Mucosa of rectum (tissue), 2 donors: ENCODE results near the gene ZNF716.
"Not testable (repeated sequence)": the region's sequence is repeated elsewhere in the genome, so short reads cannot be mapped to it uniquely, and the experiment has no call there.

Source experiments
- H3K27ac ChIP-seq, 2 donors: one replicate each; pipeline ENCODE4 v1.7.0; 2013; ENCODE audit warnings: inconsistent platforms in 2 of 2, low read depth in 2 of 2, low read length in 2 of 2
- H3K27me3 ChIP-seq, 2 donors: one replicate each; pipeline ENCODE4 v1.7.0; 2013; ENCODE audit warnings: low read length in 2 of 2; ENCODE audit not compliant: control insufficient read depth in 2 of 2, insufficient read depth in 2 of 2
- H3K36me3 ChIP-seq, 2 donors: one replicate each; pipeline ENCODE4 v1.7.0; 2013; ENCODE audit warnings: low read length in 2 of 2; ENCODE audit not compliant: control insufficient read depth in 2 of 2, insufficient read depth in 2 of 2
- H3K4me1 ChIP-seq, 2 donors: one replicate each; pipeline ENCODE4 v1.7.0; 2013; ENCODE audit warnings: low read length in 2 of 2, mild to moderate bottlenecking in 1 of 2; ENCODE audit not compliant: control insufficient read depth in 2 of 2, insufficient read depth in 2 of 2
- H3K4me3 ChIP-seq, 2 donors: one replicate each; pipeline ENCODE4 v1.7.0; 2013; ENCODE audit warnings: low read length in 2 of 2
- H3K9ac ChIP-seq, 2 donors: one replicate each; pipeline ENCODE4 v1.7.0; 2013; ENCODE audit warnings: low read length in 2 of 2, low read depth in 1 of 2, mild to moderate bottlenecking in 1 of 2
- H3K9me3 ChIP-seq, 2 donors: one replicate each; pipeline ENCODE4 v1.7.0; 2013; ENCODE audit warnings: low read length in 2 of 2; ENCODE audit not compliant: control insufficient read depth in 2 of 2
- donor health status: healthy.
- donor health status: Normal muscosa, but diverticular disease.

Gene ZNF716

DNA sequence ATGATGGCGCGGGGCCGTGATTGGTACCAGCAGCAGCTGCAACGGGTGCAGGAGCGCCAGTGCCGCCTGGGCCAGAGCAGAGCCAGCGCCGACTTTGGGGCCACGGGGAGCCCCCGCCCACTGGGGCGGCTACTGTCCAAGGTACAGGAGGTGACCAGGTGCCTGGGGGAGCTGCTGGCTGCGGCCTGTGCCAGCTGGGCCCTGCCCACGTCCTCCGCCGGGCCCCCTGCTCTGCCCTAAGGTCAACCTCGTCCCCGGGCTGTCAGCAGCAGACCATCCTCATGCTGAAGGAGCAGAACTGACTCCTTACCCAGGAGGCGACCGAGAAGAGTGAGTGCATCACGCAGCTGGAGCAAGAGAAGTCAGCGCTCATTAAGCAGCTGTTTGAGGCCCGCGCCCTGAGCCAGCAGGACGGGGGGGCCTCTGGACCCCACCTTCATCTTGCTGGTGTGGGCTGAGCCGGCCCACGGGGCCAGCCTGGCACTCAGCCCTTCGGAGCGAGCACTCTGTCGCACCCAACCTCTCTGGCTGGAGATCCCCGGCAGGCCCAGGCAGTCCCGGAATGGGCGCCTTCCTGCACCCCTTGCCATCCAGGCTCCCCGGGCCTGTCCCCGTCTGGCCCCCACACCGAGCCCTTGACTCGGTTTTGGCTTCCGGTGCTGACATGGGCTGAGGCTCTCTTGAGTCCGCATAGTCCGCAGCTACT lies 24.6 kb upstream of the ZNF716 start:
- no peak overlapping the region for H3K4me3 ChIP-seq
- H3K4me1 ChIP-seq, result no peaks in the 10 kb centered on the region
- no peaks in the 10 kb centered on the region for H3K27me3 ChIP-seq
- H3K36me3 ChIP-seq, result no peaks in the 10 kb centered on the region
- peaks cover 3 to 4% of the 10 kb centered on the region in 2 donors for H3K9me3 ChIP-seq
- H3K27ac ChIP-seq, result no peak overlapping the region
- no peak overlapping the region for H3K9ac ChIP-seq

DNA sequence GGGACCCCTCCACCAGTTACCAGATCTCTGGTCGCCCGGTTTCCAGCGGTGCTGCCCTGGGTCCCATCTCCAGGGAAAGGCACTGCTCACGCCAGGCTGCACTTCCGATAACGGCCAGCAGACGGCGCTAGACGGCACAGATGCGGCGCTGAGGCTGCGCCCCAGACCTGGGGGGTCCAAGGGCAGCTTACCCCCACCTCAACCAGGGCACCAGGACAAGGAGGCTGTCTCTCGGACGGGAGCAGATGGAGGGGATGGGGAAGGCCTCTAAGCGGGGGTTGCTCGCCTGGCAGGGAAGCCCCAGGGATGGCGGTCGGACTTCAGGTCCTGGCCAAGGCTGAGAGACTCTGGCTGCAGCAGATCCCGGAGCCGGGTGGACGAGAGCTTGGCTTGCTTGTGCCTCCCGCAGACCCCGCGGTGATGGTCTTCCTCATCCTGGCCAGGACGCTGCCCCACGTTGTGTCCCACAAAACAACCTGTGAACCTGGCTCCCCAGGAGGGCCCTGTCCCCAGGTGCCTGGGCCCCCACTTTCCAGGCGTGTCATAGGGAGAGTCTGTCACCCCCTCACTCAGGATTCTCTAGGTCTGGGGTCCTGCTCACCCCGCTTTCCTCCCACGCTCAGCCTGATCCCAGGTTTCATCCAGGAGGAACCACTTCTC lies 23.9 kb upstream of the ZNF716 start:
- no peaks in the 10 kb centered on the region for H3K36me3 ChIP-seq
- no peak overlapping the region for H3K27ac ChIP-seq
- H3K9ac ChIP-seq, result no peak overlapping the region
- no peak overlapping the region for H3K4me3 ChIP-seq
- H3K27me3 ChIP-seq, result no peaks in the 10 kb centered on the region
- H3K4me1 ChIP-seq, result no peaks in the 10 kb centered on the region
- H3K9me3 ChIP-seq, result peaks cover 4% of the 10 kb centered on the region in 2 donors

DNA sequence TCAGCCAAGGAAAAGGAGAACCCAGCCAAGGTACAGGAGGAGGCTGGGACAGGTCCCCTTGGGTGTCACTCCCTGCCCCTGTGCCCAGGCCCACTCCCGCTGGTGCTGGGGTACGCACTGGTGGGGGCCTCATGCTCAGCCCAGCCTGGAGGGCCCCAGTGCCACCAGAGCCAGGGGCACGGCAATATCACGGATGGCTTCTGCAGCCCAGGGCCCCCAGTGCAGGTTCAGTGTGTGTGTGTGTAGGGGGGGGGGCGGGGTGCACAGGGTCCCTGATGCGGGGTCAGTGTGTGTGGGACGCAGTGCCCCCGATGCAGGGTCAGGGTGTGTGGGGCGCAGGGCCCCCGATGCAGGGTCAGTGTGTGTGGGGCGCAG lies 23.4 kb upstream of the ZNF716 start:
- Histone ChIP-seq H3K9me3 (peaks cover 4% of the 10 kb centered on the region in 2 donors), H3K4me1 (no peaks in the 10 kb centered on the region), H3K9ac (no peak overlapping the region), H3K36me3 (no peaks in the 10 kb centered on the region), H3K27ac (no peak overlapping the region), H3K4me3 (no peak overlapping the region), H3K27me3 (no peaks in the 10 kb centered on the region)

DNA sequence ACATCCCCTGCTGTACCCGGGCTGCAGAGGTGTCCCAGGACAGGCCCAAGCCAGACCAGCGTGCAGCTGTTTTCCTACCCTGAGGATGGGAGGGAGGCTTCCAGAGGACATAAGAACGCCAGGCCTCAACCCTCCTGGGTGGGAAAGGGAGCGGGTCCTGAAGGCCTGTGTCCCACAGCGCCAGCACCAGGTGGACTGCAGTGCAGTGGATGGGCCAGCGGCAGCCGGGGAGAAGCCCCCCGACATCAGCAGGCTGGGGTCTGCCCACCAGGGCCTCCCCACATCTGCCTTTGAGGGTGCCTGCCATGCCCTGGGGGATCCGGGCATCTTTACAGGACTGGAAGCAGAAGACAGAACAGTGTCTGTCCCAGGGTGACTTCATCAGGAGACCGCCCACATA lies 22.8 kb upstream of the ZNF716 start:
- no peak overlapping the region for H3K27ac ChIP-seq
- H3K27me3 ChIP-seq, result no peaks in the 10 kb centered on the region
- no peaks in the 10 kb centered on the region for H3K4me1 ChIP-seq
- no peak overlapping the region for H3K4me3 ChIP-seq
- H3K9ac ChIP-seq, result no peak overlapping the region
- peaks cover 4% of the 10 kb centered on the region in 2 donors for H3K9me3 ChIP-seq
- H3K36me3 ChIP-seq, result no peaks in the 10 kb centered on the region

DNA sequence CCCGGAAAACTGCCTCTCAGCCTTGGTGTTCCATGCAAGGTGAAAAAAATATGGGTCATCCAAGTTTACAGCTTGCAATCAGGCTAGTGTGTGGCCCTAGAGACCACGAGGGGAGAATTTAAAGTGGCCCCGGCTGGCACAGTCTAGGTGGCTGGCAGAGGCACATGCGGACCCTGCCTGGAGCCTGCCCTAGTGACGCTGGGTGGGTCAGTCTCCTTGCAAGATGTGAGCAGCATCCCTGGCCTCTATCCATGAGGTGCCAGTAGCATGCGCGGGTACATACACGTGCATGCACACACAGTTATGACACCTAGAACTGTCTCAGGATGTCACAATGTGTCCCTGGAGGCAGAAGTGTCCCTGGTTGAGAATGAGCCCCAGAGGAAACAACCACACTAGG lies 22.4 kb upstream of the ZNF716 start:
- H3K4me3 ChIP-seq, result no peak overlapping the region
- no peak overlapping the region for H3K27ac ChIP-seq
- H3K27me3 ChIP-seq, result no peaks in the 10 kb centered on the region
- no peaks in the 10 kb centered on the region for H3K36me3 ChIP-seq
- no peaks in the 10 kb centered on the region for H3K4me1 ChIP-seq
- no peak overlapping the region for H3K9ac ChIP-seq
- H3K9me3 ChIP-seq, result peaks cover 4% of the 10 kb centered on the region in 2 donors

DNA sequence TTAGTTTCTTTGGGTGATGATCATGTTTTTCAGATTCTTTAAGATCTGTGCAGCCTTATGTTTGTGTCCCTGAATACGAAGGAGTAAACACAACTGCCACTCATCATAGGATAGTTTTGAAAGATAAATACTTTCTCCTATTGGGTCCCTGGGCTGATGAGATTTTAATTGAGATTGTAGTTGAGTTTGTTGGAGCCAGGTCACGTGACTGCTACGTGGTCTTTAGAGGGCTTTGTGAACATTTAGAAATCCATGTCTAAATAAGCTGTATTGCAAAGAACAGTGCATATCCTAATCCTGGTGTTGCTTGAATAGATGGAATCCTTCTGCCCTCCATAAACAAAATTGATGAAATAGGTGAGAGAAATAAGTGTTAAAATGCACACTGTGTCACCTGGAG lies 17.4 kb upstream of the ZNF716 start:
- Histone ChIP-seq H3K4me3 (no peak overlapping the region), H3K27me3 (no peaks in the 10 kb centered on the region), H3K9ac (no peak overlapping the region), H3K36me3 (no peaks in the 10 kb centered on the region), H3K9me3 (peaks cover 2 to 5% of the 10 kb centered on the region in 2 donors), H3K4me1 (no peaks in the 10 kb centered on the region), H3K27ac (no peak overlapping the region)

DNA sequence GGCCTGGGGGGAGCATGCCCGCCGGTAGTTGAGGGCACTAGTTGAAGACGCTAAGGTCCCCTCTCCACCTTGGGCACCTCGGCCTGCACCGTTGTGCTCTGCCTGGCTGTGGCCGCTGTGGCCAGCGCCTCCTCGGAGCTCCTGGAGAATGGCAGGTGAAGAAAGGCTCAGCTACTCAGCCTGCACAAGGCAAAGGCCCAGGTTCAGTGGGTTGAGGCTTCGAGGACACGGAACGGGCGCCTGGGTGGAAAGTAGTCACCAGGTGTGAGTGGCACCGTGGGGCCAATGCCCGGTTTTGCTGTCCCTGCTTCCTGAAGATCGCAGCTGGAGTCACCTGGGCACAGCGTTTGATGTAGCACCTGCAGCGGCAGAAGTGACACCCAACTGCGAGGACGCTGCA lies 12.4 kb upstream of the ZNF716 start:
- Histone ChIP-seq H3K9ac (no peak overlapping the region), H3K4me1 (no peaks in the 10 kb centered on the region), H3K27me3 (no peaks in the 10 kb centered on the region), H3K36me3 (no peaks in the 10 kb centered on the region), H3K27ac (no peak overlapping the region), H3K4me3 (no peak overlapping the region), H3K9me3 (peaks cover 2 to 5% of the 10 kb centered on the region in 2 donors)

DNA sequence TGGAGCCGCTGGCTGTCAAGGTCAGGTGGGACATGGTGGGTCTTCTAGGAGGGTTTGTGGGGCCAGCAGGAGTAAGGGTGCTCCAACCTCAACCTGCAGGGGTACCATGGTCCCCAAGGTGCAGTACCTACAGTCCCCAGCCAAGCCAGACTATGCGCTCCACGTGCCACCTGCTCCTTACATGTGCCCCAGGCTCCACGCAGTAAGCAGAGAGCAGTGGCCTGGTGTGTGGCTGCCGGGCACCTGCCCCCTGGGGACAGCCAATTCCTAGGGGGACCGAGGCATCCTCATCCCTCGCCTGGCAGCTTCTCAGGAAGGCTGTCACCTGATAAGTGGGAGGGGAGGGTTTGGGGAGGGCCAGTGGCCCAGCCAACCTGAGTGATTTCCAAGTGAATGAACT lies 11.7 kb upstream of the ZNF716 start:
- Histone ChIP-seq H3K36me3 (no peaks in the 10 kb centered on the region), H3K4me3 (no peak overlapping the region), H3K27me3 (no peaks in the 10 kb centered on the region), H3K9ac (no peak overlapping the region), H3K4me1 (no peaks in the 10 kb centered on the region), H3K27ac (no peak overlapping the region), H3K9me3 (peaks cover 0 to 2% of the 10 kb centered on the region in 2 donors)

DNA sequence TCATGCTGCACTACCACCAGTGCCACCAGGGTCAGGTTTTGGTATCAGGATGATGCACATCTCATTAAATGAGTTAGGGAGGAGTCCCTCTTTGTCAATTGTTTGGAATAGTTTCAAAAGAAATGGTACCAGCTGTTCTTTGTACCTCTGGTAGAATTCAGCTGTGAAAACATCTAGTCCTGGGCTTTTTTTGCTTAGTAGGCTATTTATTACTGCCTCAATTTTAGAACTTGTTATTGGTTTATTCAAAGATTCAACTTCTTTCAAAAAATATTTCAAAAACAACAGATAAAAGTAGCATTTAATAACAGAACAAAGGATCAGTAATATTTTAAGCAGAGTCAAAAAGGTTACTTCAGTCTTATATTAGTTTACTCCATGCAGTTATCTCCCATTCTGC lies 6.4 kb upstream of the ZNF716 start:
- H3K9me3 ChIP-seq, result no peaks in the 10 kb centered on the region
- no peaks in the 10 kb centered on the region for H3K36me3 ChIP-seq
- H3K4me1 ChIP-seq, result no peaks in the 10 kb centered on the region
- no peak overlapping the region for H3K9ac ChIP-seq
- H3K27ac ChIP-seq, result no peak overlapping the region
- H3K4me3 ChIP-seq, result no peak overlapping the region
- no peaks in the 10 kb centered on the region for H3K27me3 ChIP-seq

DNA sequence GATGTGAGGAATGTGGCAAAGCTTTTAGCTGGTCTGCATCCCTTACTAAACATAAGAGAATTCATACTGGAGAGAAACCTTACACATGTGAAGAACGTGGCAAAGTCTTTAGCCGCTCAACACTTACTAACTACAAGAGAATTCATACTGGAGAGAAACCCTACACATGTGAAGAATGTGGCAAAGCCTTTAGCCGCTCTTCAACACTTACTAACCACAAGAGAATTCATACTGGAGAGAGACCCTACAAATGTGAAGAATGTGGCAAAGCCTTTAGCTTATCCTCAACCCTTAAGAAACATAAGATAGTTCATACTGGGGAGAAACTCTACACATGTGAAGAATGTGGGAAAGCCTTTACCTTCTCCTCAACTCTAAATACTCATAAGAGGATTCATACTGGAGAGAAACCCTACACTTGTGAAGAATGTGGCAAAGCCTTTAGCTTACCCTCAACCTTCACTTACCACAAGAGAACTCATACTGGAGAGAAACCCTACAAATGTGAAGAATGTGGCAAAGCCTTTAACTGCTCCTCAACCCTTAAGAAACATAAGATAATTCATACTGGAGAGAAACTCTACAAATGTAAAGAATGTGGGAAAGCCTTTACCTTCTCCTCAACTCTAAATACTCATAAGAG lies 19.3 kb downstream of the ZNF716 start:
- H3K4me3 ChIP-seq, H3K9ac ChIP-seq: not testable (repeated sequence)
- H3K9me3 ChIP-seq, result peaks cover 13 to 26% of the 10 kb centered on the region in 2 donors

More for the DNA sequence above, 19.3 kb downstream of the ZNF716 start:
- H3K36me3 ChIP-seq, H3K4me1 ChIP-seq, H3K27ac ChIP-seq, H3K27me3 ChIP-seq: not testable (repeated sequence)
